ENCODE results near the gene NADK.

The NADK gene

GRCh38 chr1:1770102-1770501, 8.2 kb downstream of the NADK start:
- no peak for DNase-seq (ENCODE audit: low read depth)
- TF ChIP-seq CTCF (IDR thresholded peaks at IDR 0.05; ENCODE audit: low read depth, low read length, missing control alignments) = no peak
- no peak overlapping the region for H3K4me3 ChIP-seq (ENCODE audit: low read depth, low read length)
- in situ Hi-C loops (cut with HindIII; ENCODE audit: low sequenced_read_pairs) = no loop called here

GRCh38 chr1:1768249-1768992, 9.8 kb downstream of the NADK start:
- no peak for DNase-seq (ENCODE audit: low read depth)
- in situ Hi-C loops (cut with HindIII; ENCODE audit: low sequenced_read_pairs) = no loop called here
- TF ChIP-seq CTCF (IDR thresholded peaks at IDR 0.05; ENCODE audit: low read depth, low read length, missing control alignments) = no peak
- no peak overlapping the region for H3K4me3 ChIP-seq (ENCODE audit: low read depth, low read length)

GRCh38 chr1:1764876-1765470, 13.3 kb downstream of the NADK start:
- no peak for DNase-seq (ENCODE audit: low read depth)
- in situ Hi-C loops (cut with HindIII; ENCODE audit: low sequenced_read_pairs) = no loop called here
- no peak for TF ChIP-seq CTCF (IDR thresholded peaks at IDR 0.05; ENCODE audit: low read depth, low read length, missing control alignments)
- no peak overlapping the region for H3K4me3 ChIP-seq (ENCODE audit: low read depth, low read length)

- H3K4me3 ChIP-seq (ENCODE audit: low read depth, low read length) = no peak overlapping the region
- TF ChIP-seq CTCF (IDR thresholded peaks at IDR 0.05; ENCODE audit: low read depth, low read length, missing control alignments) = no peak
- in situ Hi-C loops (cut with HindIII; ENCODE audit: low sequenced_read_pairs) = no loop called here
- no peak for DNase-seq (ENCODE audit: low read depth)
These were observed 14.3 kb downstream of the NADK start for GRCh38 chr1:1763657-1764621.

GRCh38 chr1:1761504-1762376, 16.5 kb downstream of the NADK start:
- TF ChIP-seq CTCF (IDR thresholded peaks at IDR 0.05; ENCODE audit: low read depth, low read length, missing control alignments) = no peak
- in situ Hi-C loops (cut with HindIII; ENCODE audit: low sequenced_read_pairs) = no loop called here
- DNase-seq (ENCODE audit: low read depth) = no peak
- no peak overlapping the region for H3K4me3 ChIP-seq (ENCODE audit: low read depth, low read length)
